Activated T-helper 1 cell treated with anti-CD3 and anti-CD28 coated beads, Interleukin-12 subunit alpha, Interleukin-12 subunit beta, Interleukin-2, Interleukin-4 antibody, amounts not matched to agents 30 ng/mL and 10 ng/mL and 1 ng/mL, durations not matched to agents 14 hours and 24 hours and 36 hours (primary cell): ENCODE results near the gene PRDM2. TPM values are rescaled to one million over a fixed set of nuclear protein-coding genes. Genes with fewer than 3 reads are reported as not detected.

Experiments used
- DNase-seq: peaks from one replicate; pipeline ENCODE4 v3.0.0; 2021; ENCODE audit warnings: low spot score
- H3K27ac Mint-ChIP-seq: one replicate; pipeline ENCODE4 v1.8.0; 2021; ENCODE audit warnings: mild to moderate bottlenecking, mixed read lengths
- H3K27me3 Mint-ChIP-seq: one replicate; pipeline ENCODE4 v1.8.0; 2022; ENCODE audit warnings: mild to moderate bottlenecking, moderate library complexity, mixed read lengths; ENCODE audit not compliant: insufficient read depth
- H3K36me3 Mint-ChIP-seq: one replicate; pipeline ENCODE4 v1.8.0; 2021; ENCODE audit warnings: low read depth, mixed read lengths
- H3K4me1 Mint-ChIP-seq: one replicate; pipeline ENCODE4 v1.8.0; 2021; ENCODE audit warnings: low read depth, mixed read lengths
- H3K4me3 Mint-ChIP-seq: one replicate; pipeline ENCODE4 v1.8.0; 2021; ENCODE audit warnings: mild to moderate bottlenecking, moderate library complexity, mixed read lengths
- H3K9me3 Mint-ChIP-seq: one replicate; pipeline ENCODE4 v1.8.0; 2021; ENCODE audit warnings: mixed read lengths
- intact Hi-C: fragments of 100-400 bp; cut with micrococcal nuclease; formaldehyde crosslinking; loops from one replicate; pipeline ENCODE4 v1.15.1; 2024
- total RNA-seq: library from RNA; stranded (reverse); gene quantifications from 2 replicates; pipeline ENCODE4 v1.2.3, GENCODE V29; 2022

The PRDM2 gene
- total RNA-seq, 1 donor from 2014 or later = 50.4 TPM

GRCh38 chr1:13824626-13825025 lies 124.6 kb downstream of the PRDM2 start:
- H3K27ac Mint-ChIP-seq = no peak overlapping the region

GRCh38 chr1:13825033-13825432 lies 125.0 kb downstream of the PRDM2 start:
- DNase-seq = no peak
- H3K27me3 Mint-ChIP-seq = peaks cover 4% of the 10 kb centered on the region
- peaks cover 3% of the 10 kb centered on the region for H3K36me3 Mint-ChIP-seq
- intact Hi-C loops = no loop called here
- no peaks in the 10 kb centered on the region for H3K4me1 Mint-ChIP-seq
- H3K27ac Mint-ChIP-seq = no peak overlapping the region
- H3K4me3 Mint-ChIP-seq = no peak overlapping the region
- no peaks in the 10 kb centered on the region for H3K9me3 Mint-ChIP-seq

More at GRCh38 chr1:13824626-13825025, 124.6 kb downstream of the PRDM2 start:
- Mint-ChIP-seq H3K27me3 (peaks cover 4% of the 10 kb centered on the region), H3K36me3 (peaks cover 3% of the 10 kb centered on the region), H3K4me3 (no peak overlapping the region), H3K9me3 (no peaks in the 10 kb centered on the region), H3K4me1 (no peaks in the 10 kb centered on the region)
- no peak for DNase-seq
- intact Hi-C loops = no loop called here

GRCh38 chr1:13826009-13826408 lies 126.0 kb downstream of the PRDM2 start:
- Mint-ChIP-seq H3K36me3 (peaks cover 3% of the 10 kb centered on the region), H3K4me3 (no peak overlapping the region), H3K27me3 (peaks cover 4% of the 10 kb centered on the region), H3K4me1 (no peaks in the 10 kb centered on the region), H3K27ac (no peak overlapping the region), H3K9me3 (no peaks in the 10 kb centered on the region)
- DNase-seq = no peak
- intact Hi-C loops = no loop called here

GRCh38 chr1:13826591-13826990 lies 126.6 kb downstream of the PRDM2 start:
- H3K27me3 Mint-ChIP-seq = peaks cover 4% of the 10 kb centered on the region
- no peak overlapping the region for H3K27ac Mint-ChIP-seq

GRCh38 chr1:13828454-13829151 lies 128.6 kb downstream of the PRDM2 start:
- Mint-ChIP-seq H3K36me3 (no peaks in the 10 kb centered on the region), H3K27ac (no peak overlapping the region), H3K9me3 (no peaks in the 10 kb centered on the region), H3K4me1 (no peaks in the 10 kb centered on the region), H3K4me3 (no peak overlapping the region), H3K27me3 (peaks cover 4% of the 10 kb centered on the region)
- intact Hi-C loops = loop anchor here (2.0 kb wide), 1 partner anchor 132 kb away; no protein-coding TSS in a partner anchor
- DNase-seq = no peak

More at GRCh38 chr1:13826591-13826990, 126.6 kb downstream of the PRDM2 start:
- Mint-ChIP-seq H3K4me1 (no peaks in the 10 kb centered on the region), H3K36me3 (peaks cover 3% of the 10 kb centered on the region), H3K4me3 (no peak overlapping the region), H3K9me3 (no peaks in the 10 kb centered on the region)
- no peak for DNase-seq
- intact Hi-C loops = no loop called here

GRCh38 chr1:13829152-13829769 lies 129.3 kb downstream of the PRDM2 start:
- no peak overlapping the region for H3K4me3 Mint-ChIP-seq
- H3K9me3 Mint-ChIP-seq = no peaks in the 10 kb centered on the region
- no peaks in the 10 kb centered on the region for H3K4me1 Mint-ChIP-seq
- H3K27ac Mint-ChIP-seq = no peak overlapping the region
- DNase-seq = no peak
- peaks cover 4% of the 10 kb centered on the region for H3K27me3 Mint-ChIP-seq
- H3K36me3 Mint-ChIP-seq = no peaks in the 10 kb centered on the region
- intact Hi-C loops = loop anchor here (2.0 kb wide), 1 partner anchor 132 kb away; no protein-coding TSS in a partner anchor

- intact Hi-C loops = no loop called here
- no peak overlapping the region for H3K27ac Mint-ChIP-seq
Observed at GRCh38 chr1:13830170-13830569, 130.2 kb downstream of the PRDM2 start.

GRCh38 chr1:13830616-13831280 lies 130.8 kb downstream of the PRDM2 start:
- Mint-ChIP-seq H3K4me1 (no peaks in the 10 kb centered on the region), H3K36me3 (no peaks in the 10 kb centered on the region), H3K27me3 (peaks cover 4% of the 10 kb centered on the region), H3K9me3 (no peaks in the 10 kb centered on the region), H3K4me3 (no peak overlapping the region), H3K27ac (no peak overlapping the region)
- intact Hi-C loops = no loop called here
- DNase-seq = no peak

More at GRCh38 chr1:13830170-13830569, 130.2 kb downstream of the PRDM2 start:
- no peak for DNase-seq
- Mint-ChIP-seq H3K36me3 (no peaks in the 10 kb centered on the region), H3K27me3 (peaks cover 4% of the 10 kb centered on the region), H3K9me3 (no peaks in the 10 kb centered on the region), H3K4me3 (no peak overlapping the region), H3K4me1 (no peaks in the 10 kb centered on the region)

GRCh38 chr1:13832100-13832499 lies 132.1 kb downstream of the PRDM2 start:
- H3K4me3 Mint-ChIP-seq = no peak overlapping the region
- no peak for DNase-seq
- no peak overlapping the region for H3K27ac Mint-ChIP-seq
- no peaks in the 10 kb centered on the region for H3K9me3 Mint-ChIP-seq
- H3K36me3 Mint-ChIP-seq = no peaks in the 10 kb centered on the region
- H3K27me3 Mint-ChIP-seq = no peaks in the 10 kb centered on the region
- intact Hi-C loops = no loop called here
- no peaks in the 10 kb centered on the region for H3K4me1 Mint-ChIP-seq

GRCh38 chr1:13832536-13832935 lies 132.5 kb downstream of the PRDM2 start:
- Mint-ChIP-seq H3K27me3 (no peaks in the 10 kb centered on the region), H3K27ac (no peak overlapping the region), H3K4me1 (no peaks in the 10 kb centered on the region), H3K4me3 (no peak overlapping the region), H3K9me3 (no peaks in the 10 kb centered on the region), H3K36me3 (no peaks in the 10 kb centered on the region)
- no peak for DNase-seq
- intact Hi-C loops = no loop called here

- intact Hi-C loops = no loop called here
- no peaks in the 10 kb centered on the region for H3K9me3 Mint-ChIP-seq
- no peaks in the 10 kb centered on the region for H3K4me1 Mint-ChIP-seq
- H3K4me3 Mint-ChIP-seq = no peak overlapping the region
- H3K36me3 Mint-ChIP-seq = no peaks in the 10 kb centered on the region
- DNase-seq = no peak
- H3K27ac Mint-ChIP-seq = no peak overlapping the region
- H3K27me3 Mint-ChIP-seq = peaks cover 1% of the 10 kb centered on the region
Observed at GRCh38 chr1:13836136-13836535, 136.1 kb downstream of the PRDM2 start.

- no peaks in the 10 kb centered on the region for H3K4me1 Mint-ChIP-seq
- H3K4me3 Mint-ChIP-seq = no peak overlapping the region
- no peaks in the 10 kb centered on the region for H3K36me3 Mint-ChIP-seq
- peaks cover 2% of the 10 kb centered on the region for H3K27me3 Mint-ChIP-seq
- intact Hi-C loops = no loop called here
- no peak for DNase-seq
- H3K9me3 Mint-ChIP-seq = no peaks in the 10 kb centered on the region
- H3K27ac Mint-ChIP-seq = no peak overlapping the region
Observed at GRCh38 chr1:13836631-13837030, 136.6 kb downstream of the PRDM2 start.

- Mint-ChIP-seq H3K4me1 (no peaks in the 10 kb centered on the region), H3K36me3 (no peaks in the 10 kb centered on the region), H3K4me3 (no peak overlapping the region), H3K9me3 (no peaks in the 10 kb centered on the region), H3K27ac (no peak overlapping the region), H3K27me3 (peaks cover 11% of the 10 kb centered on the region)
- intact Hi-C loops = no loop called here
- no peak for DNase-seq
Observed at GRCh38 chr1:13838236-13838635, 138.2 kb downstream of the PRDM2 start.
